K562 (cell line): ENCODE data around the gene CXCL1.

Source experiments
- BRCA1 ChIP-seq, 2 experiments: fragments of 450-650 bp in 1 of 2; sonication (generic) in 1 of 2; formaldehyde crosslinking in 1 of 2; IDR thresholded peaks; 2 replicates each; pipeline versions ENCODE4 v1.5.0 to v1.6.1; 2017 to 2020; ENCODE audit warnings: mild to moderate bottlenecking in 1 of 2, missing genetic modification reagents in 1 of 2
- CBX5 ChIP-seq: IDR thresholded peaks from 2 replicates; pipeline ENCODE4 v1.6.1; 2014; ENCODE audit warnings: low read depth, borderline replicate concordance
- ERF ChIP-seq: fragments of 450-650 bp; formaldehyde crosslinking; IDR thresholded peaks from 2 replicates; pipeline ENCODE4 v1.4.0; 2020; ENCODE audit warnings: mild to moderate bottlenecking, mixed read lengths
- EZH2 ChIP-seq: IDR thresholded peaks from 2 replicates; pipeline ENCODE4 v1.6.1; 2012; ENCODE audit warnings: low read depth, mild to moderate bottlenecking, inconsistent platforms, low read length, borderline replicate concordance
- HBP1 ChIP-seq: fragments of 450-650 bp; formaldehyde crosslinking; IDR thresholded peaks from 2 replicates; pipeline ENCODE4 v1.4.0; 2022; ENCODE audit warnings: missing genetic modification characterization
- KDM4B ChIP-seq, 2 experiments: fragments of 450-650 bp in 1 of 2; sonication (generic) in 1 of 2; IDR thresholded peaks; 2 replicates each; pipeline ENCODE4 v1.6.1; 2016 to 2017; ENCODE audit warnings: borderline replicate concordance in 2 of 2, antibody characterized with exemption in 1 of 2, low read depth in 1 of 2, mild to moderate bottlenecking in 1 of 2
- KLF13 ChIP-seq: fragments of 450-650 bp; IDR thresholded peaks from 2 replicates; pipeline ENCODE4 v1.6.1; 2016; ENCODE audit warnings: missing genetic modification characterization, low read depth, mild to moderate bottlenecking, missing compliant biosample characterization, moderate library complexity, borderline replicate concordance
- MAX ChIP-seq: sonication (generic); formaldehyde crosslinking; IDR thresholded peaks from 2 replicates; pipeline ENCODE4 v1.9.0; 2022; ENCODE audit warnings: mild to moderate bottlenecking, missing genetic modification reagents
- SMARCA5 ChIP-seq: fragments of 450-650 bp; IDR thresholded peaks from 2 replicates; pipeline ENCODE4 v1.6.1; 2016
- TCFL5 ChIP-seq: fragments of 250-450 bp; sonication (Bioruptor Pico); conservative IDR thresholded peaks from 2 replicates; pipeline ENCODE4 v1.6.1; 2021; ENCODE audit warnings: mild to moderate bottlenecking, moderate library complexity, matching md5 sums
- TF ChIP-seq, protein P1 (sequence below): fragments of 250-450 bp; sonication (Bioruptor Pico); IDR thresholded peaks from 2 replicates; pipeline ENCODE4 v1.5.0; 2020; ENCODE audit warnings: mild to moderate bottlenecking
- TF ChIP-seq, protein P2 (sequence below): fragments of 250-450 bp; sonication (Bioruptor Pico); IDR thresholded peaks from 2 replicates; pipeline ENCODE4 v1.6.1; 2021; ENCODE audit warnings: mild to moderate bottlenecking

GRCh38 chr4:73908965-73909364 lies 39.8 kb downstream of the CXCL1 start:
- TF ChIP-seq, protein P1, sequence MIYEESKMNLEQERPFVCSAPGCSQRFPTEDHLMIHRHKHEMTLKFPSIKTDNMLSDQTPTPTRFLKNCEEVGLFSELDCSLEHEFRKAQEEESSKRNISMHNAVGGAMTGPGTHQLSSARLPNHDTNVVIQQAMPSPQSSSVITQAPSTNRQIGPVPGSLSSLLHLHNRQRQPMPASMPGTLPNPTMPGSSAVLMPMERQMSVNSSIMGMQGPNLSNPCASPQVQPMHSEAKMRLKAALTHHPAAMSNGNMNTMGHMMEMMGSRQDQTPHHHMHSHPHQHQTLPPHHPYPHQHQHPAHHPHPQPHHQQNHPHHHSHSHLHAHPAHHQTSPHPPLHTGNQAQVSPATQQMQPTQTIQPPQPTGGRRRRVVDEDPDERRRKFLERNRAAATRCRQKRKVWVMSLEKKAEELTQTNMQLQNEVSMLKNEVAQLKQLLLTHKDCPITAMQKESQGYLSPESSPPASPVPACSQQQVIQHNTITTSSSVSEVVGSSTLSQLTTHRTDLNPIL = no peak
- TF ChIP-seq SMARCA5 (no peak), MAX (no peak), ERF (CRISPR knock-in tag) (no peak), TCFL5 (CRISPR knock-in tag) (no peak), CBX5 (no peak), HBP1 (CRISPR knock-in tag) (no peak), BRCA1 (IDR thresholded peaks at IDR 0.05) (no peak), BRCA1 (CRISPR knock-in tag; IDR thresholded peaks at IDR 0.05) (no peak), KLF13 (tag) (no peak), KDM4B (IDR thresholded peaks at IDR 0.05; ENCODE audit: borderline replicate concordance in 2 of 2, low read depth in 1 of 2) (no peak), EZH2 (no peak)
- TF ChIP-seq, protein P2, sequence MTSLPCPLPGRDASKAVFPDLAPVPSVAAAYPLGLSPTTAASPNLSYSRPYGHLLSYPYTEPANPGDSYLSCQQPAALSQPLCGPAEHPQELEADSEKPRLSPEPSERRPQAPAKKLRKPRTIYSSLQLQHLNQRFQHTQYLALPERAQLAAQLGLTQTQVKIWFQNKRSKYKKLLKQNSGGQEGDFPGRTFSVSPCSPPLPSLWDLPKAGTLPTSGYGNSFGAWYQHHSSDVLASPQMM = no peak
